Neural progenitor cell (in vitro differentiated cells): ENCODE data around the gene TLNRD1. TPM values are rescaled to one million over a fixed set of nuclear protein-coding genes. Genes with fewer than 3 reads are reported as not detected.

ENCODE experiments used
- DNase-seq: peaks from one replicate; pipeline ENCODE4 v3.0.0-alpha.2; 2016; ENCODE audit warnings: low spot score
- H2AFZ ChIP-seq: fragments of 200-600 bp; sonication (generic); replicated peaks from 2 replicates; pipeline ENCODE4 v1.6.1; 2016; ENCODE audit warnings: antibody characterized with exemption
- H3F3A ChIP-seq: fragments of 200-600 bp; sonication (generic); 2 replicates; pipeline ENCODE4 v1.6.1; 2016; ENCODE audit warnings: antibody characterized with exemption, low read depth
- H3K27ac ChIP-seq: fragments of 200-600 bp; sonication (generic); 2 replicates; pipeline ENCODE4 v1.5.1; 2016; ENCODE audit warnings: mild to moderate bottlenecking
- H3K27me3 ChIP-seq: fragments of 200-600 bp; sonication (generic); 2 replicates; pipeline ENCODE4 v1.6.1; 2016; ENCODE audit warnings: mild to moderate bottlenecking, moderate library complexity
- H3K36me3 ChIP-seq: fragments of 200-600 bp; sonication (generic); 2 replicates; pipeline ENCODE4 v1.5.1; 2016
- H3K4me1 ChIP-seq: fragments of 200-600 bp; sonication (generic); 2 replicates; pipeline ENCODE4 v1.6.1; 2016; ENCODE audit warnings: mixed run types
- H3K4me2 ChIP-seq: fragments of 200-600 bp; sonication (generic); 2 replicates; pipeline ENCODE4 v1.6.1; 2016
- H3K4me3 ChIP-seq: fragments of 200-600 bp; sonication (generic); 2 replicates; pipeline ENCODE4 v1.5.1; 2016
- H3K79me2 ChIP-seq: fragments of 200-600 bp; sonication (generic); 2 replicates; pipeline ENCODE4 v1.6.1; 2016; ENCODE audit warnings: low read depth
- H3K9ac ChIP-seq: fragments of 200-600 bp; sonication (generic); 2 replicates; pipeline ENCODE4 v1.6.1; 2016
- H3K9me3 ChIP-seq: fragments of 200-600 bp; sonication (generic); 2 replicates; pipeline ENCODE4 v1.5.1; 2016; ENCODE audit warnings: low read depth
- H4K20me1 ChIP-seq: fragments of 200-600 bp; sonication (generic); 2 replicates; pipeline ENCODE4 v1.6.1; 2016; ENCODE audit warnings: low read depth
- H3K27ac Mint-ChIP-seq: 3 replicates; pipeline ENCODE4 v1.8.0; 2021; ENCODE audit warnings: mixed read lengths
- H3K27me3 Mint-ChIP-seq: 2 replicates; pipeline ENCODE4 v1.8.0; 2022; ENCODE audit warnings: low read depth, mild to moderate bottlenecking, inconsistent platforms, moderate library complexity, mixed read lengths; ENCODE audit not compliant: insufficient read depth
- H3K36me3 Mint-ChIP-seq: 3 replicates; pipeline ENCODE4 v1.8.0; 2021; ENCODE audit warnings: mixed read lengths
- H3K4me1 Mint-ChIP-seq: 3 replicates; pipeline ENCODE4 v1.8.0; 2021; ENCODE audit warnings: mixed read lengths
- H3K4me3 Mint-ChIP-seq: 3 replicates; pipeline ENCODE4 v1.8.0; 2021; ENCODE audit warnings: mild to moderate bottlenecking, moderate library complexity, mixed read lengths
- H3K9me3 Mint-ChIP-seq: 3 replicates; pipeline ENCODE4 v1.8.0; 2020; ENCODE audit warnings: mixed read lengths
- CTCF ChIP-seq: fragments of 200-600 bp; sonication (generic); IDR thresholded peaks from 2 replicates; pipeline ENCODE4 v1.5.1; 2017; ENCODE audit warnings: antibody characterized with exemption, mild to moderate bottlenecking
- EZH2 ChIP-seq: fragments of 200-600 bp; sonication (generic); IDR thresholded peaks from 2 replicates; pipeline ENCODE4 v1.6.1; 2017; ENCODE audit warnings: antibody characterized with exemption, mild to moderate bottlenecking, moderate library complexity
- EZH2phosphoT487 ChIP-seq: fragments of 200-600 bp; sonication (generic); IDR thresholded peaks from 2 replicates; pipeline ENCODE4 v1.6.1; 2017; ENCODE audit warnings: antibody characterized with exemption
- total RNA-seq: library from RNA; depleted of rRNA; stranded (reverse); fragments of >200 nt; gene quantifications from 2 replicates; pipeline ENCODE4 v1.2.3, GENCODE V29; 2015; ENCODE audit warnings: low replicate concordance

The TLNRD1 gene
- total RNA-seq, 1 donor from 2014 or later, result 7.3 TPM

- H3K27ac ChIP-seq, result no peak overlapping the region
- no peak overlapping the region for H3K4me2 ChIP-seq
- Mint-ChIP-seq H3K4me1 (no peaks in the 10 kb centered on the region), H3K36me3 (no peaks in the 10 kb centered on the region), H3K4me3 (no peak overlapping the region), H3K9me3 (peaks cover 3% of the 10 kb centered on the region), H3K27me3 (peaks cover 5% of the 10 kb centered on the region), H3K27ac (no peak overlapping the region)
- no peak overlapping the region for H3K9ac ChIP-seq
- no peaks in the 10 kb centered on the region for H3K79me2 ChIP-seq
- no peak overlapping the region for H2AFZ ChIP-seq
- no peaks in the 10 kb centered on the region for H3K9me3 ChIP-seq
- TF ChIP-seq CTCF, result no peak
- TF ChIP-seq EZH2, result no peak
- no peak for TF ChIP-seq EZH2phosphoT487
- no peaks in the 10 kb centered on the region for H3F3A ChIP-seq
- no peaks in the 10 kb centered on the region for H3K36me3 ChIP-seq
- no peak for DNase-seq
- H3K4me3 ChIP-seq, result no peak overlapping the region
- no peaks in the 10 kb centered on the region for H4K20me1 ChIP-seq
- no peaks in the 10 kb centered on the region for H3K4me1 ChIP-seq
- no peaks in the 10 kb centered on the region for H3K27me3 ChIP-seq
Observed at GRCh38 chr15:81032355-81032754, 31.6 kb downstream of the TLNRD1 start.

GRCh38 chr15:81032818-81033217, 32.1 kb downstream of the TLNRD1 start:
- Histone ChIP-seq H3K27ac (no peak overlapping the region), H2AFZ (no peak overlapping the region), H3K9ac (no peak overlapping the region), H3F3A (no peaks in the 10 kb centered on the region), H3K4me1 (no peaks in the 10 kb centered on the region), H4K20me1 (no peaks in the 10 kb centered on the region), H3K79me2 (no peaks in the 10 kb centered on the region), H3K27me3 (no peaks in the 10 kb centered on the region), H3K36me3 (no peaks in the 10 kb centered on the region), H3K4me3 (no peak overlapping the region), H3K9me3 (no peaks in the 10 kb centered on the region), H3K4me2 (no peak overlapping the region)
- H3K27me3 Mint-ChIP-seq, result peaks cover 5% of the 10 kb centered on the region
- H3K9me3 Mint-ChIP-seq, result peaks cover 3% of the 10 kb centered on the region
- H3K4me1 Mint-ChIP-seq, result no peaks in the 10 kb centered on the region
- no peaks in the 10 kb centered on the region for H3K36me3 Mint-ChIP-seq
- no peak overlapping the region for H3K27ac Mint-ChIP-seq
- no peak overlapping the region for H3K4me3 Mint-ChIP-seq
- TF ChIP-seq CTCF (no peak), EZH2phosphoT487 (no peak), EZH2 (no peak)
- DNase-seq, result no peak

- Histone ChIP-seq H3K27me3 (no peaks in the 10 kb centered on the region), H3K9ac (no peak overlapping the region), H4K20me1 (no peaks in the 10 kb centered on the region), H3K79me2 (no peaks in the 10 kb centered on the region), H3K4me1 (no peaks in the 10 kb centered on the region), H3K36me3 (no peaks in the 10 kb centered on the region), H2AFZ (peak overlapping the region; percentile 20), H3K4me2 (no peak overlapping the region), H3K9me3 (no peaks in the 10 kb centered on the region), H3K4me3 (no peak overlapping the region), H3K27ac (no peak overlapping the region), H3F3A (no peaks in the 10 kb centered on the region)
- TF ChIP-seq EZH2 (no peak), CTCF (no peak), EZH2phosphoT487 (no peak)
- no peak overlapping the region for H3K27ac Mint-ChIP-seq
- no peaks in the 10 kb centered on the region for H3K4me1 Mint-ChIP-seq
- H3K4me3 Mint-ChIP-seq, result no peak overlapping the region
- H3K9me3 Mint-ChIP-seq, result peaks cover 3% of the 10 kb centered on the region
- DNase-seq, result no peak
- H3K27me3 Mint-ChIP-seq, result peaks cover 5% of the 10 kb centered on the region
- H3K36me3 Mint-ChIP-seq, result no peaks in the 10 kb centered on the region
Observed at GRCh38 chr15:81033508-81033907, 32.8 kb downstream of the TLNRD1 start.
